ENCODE results near the gene PTGFRN.

GRCh38 chr1:116904791-116905320 is 4.9 kb upstream of the PTGFRN start:
- no peak for TF ChIP-seq EP300 (conservative IDR thresholded peaks at IDR 0.05; ENCODE audit: poor library complexity, severe bottlenecking)
- TF ChIP-seq POLR2AphosphoS5 (IDR thresholded peaks at IDR 0.05) = no peak
- TF ChIP-seq CTCF (IDR thresholded peaks at IDR 0.05; ENCODE audit: poor library complexity, severe bottlenecking) = no peak
- no peak for TF ChIP-seq EZH2 (IDR thresholded peaks at IDR 0.05; ENCODE audit: borderline replicate concordance, insufficient read depth, low read length, poor library complexity, severe bottlenecking)
- no peak for TF ChIP-seq TAF1 (IDR thresholded peaks at IDR 0.05; ENCODE audit: low read depth)
- no peak for TF ChIP-seq RAD21 (conservative IDR thresholded peaks at IDR 0.05)
